Panc1 (cell line): ENCODE measurements around the gene ABHD18. TPM values are rescaled to one million over a fixed set of nuclear protein-coding genes. Genes with fewer than 3 reads are reported as not detected.
"Not testable (repeated sequence)": the region's sequence is repeated elsewhere in the genome, so short reads cannot be mapped to it uniquely, and the experiment has no call there.

Experiments
- ATAC-seq: fragments of 200-7000 bp; cut with Tn5 transposase; 2 replicates; pipeline ENCODE4 v1.9.1; 2020; ENCODE audit warnings: mild to moderate bottlenecking, moderate library complexity
- BruUV-seq: library from RNA; stranded (reverse); fragments of 400-500 nt; replicated peaks from 2 replicates; lab custom pipeline; 2021; lab: Mats Ljungman, UMichigan
- CTCF ChIA-PET: fragments of 300-600 bp; sonication (Branson Sonifier 250); formaldehyde crosslinking; loops from one replicate; lab custom pipeline; 2022; ENCODE audit warnings: antibody characterized with exemption; lab: Charles Lee
- POLR2A ChIA-PET: fragments of 300-600 bp; sonication (Branson Sonifier 250); formaldehyde crosslinking; loops from one replicate; lab custom pipeline; 2022; ENCODE audit warnings: antibody characterized with exemption; lab: Charles Lee
- DNase-seq: peaks from one replicate; pipeline ENCODE4 v3.0.0-alpha.2; 2010; ENCODE audit warnings: low read depth, low spot score
- H3K27ac ChIP-seq: 2 replicates; pipeline ENCODE4 v1.5.1; 2011; ENCODE audit warnings: mild to moderate bottlenecking, low read length, inconsistent platforms
- H3K27me3 ChIP-seq: fragments of 200-500 bp; sonication (Bioruptor generic); 2 replicates; pipeline ENCODE4 v1.6.0; 2014; ENCODE audit warnings: low read length, inconsistent platforms; ENCODE audit not compliant: control insufficient read depth, insufficient read depth
- H3K36me3 ChIP-seq: fragments of 200-500 bp; sonication (Bioruptor generic); 2 replicates; pipeline ENCODE4 v1.5.1; 2014; ENCODE audit warnings: inconsistent platforms, mild to moderate bottlenecking, low read length, moderate library complexity; ENCODE audit not compliant: control insufficient read depth, insufficient read depth
- H3K4me1 ChIP-seq: 2 replicates; pipeline ENCODE4 v1.5.1; 2011; ENCODE audit warnings: inconsistent platforms, mild to moderate bottlenecking, low read length, moderate library complexity; ENCODE audit not compliant: control insufficient read depth, insufficient read depth
- H3K4me3 ChIP-seq, 2 experiments: 2 replicates each; pipeline ENCODE4 v1.5.1; 2011 to 2012; ENCODE audit warnings: low read depth in 2 of 2, low read length in 2 of 2, mild to moderate bottlenecking in 2 of 2, inconsistent platforms in 1 of 2, moderate library complexity in 1 of 2
- H3K9me3 ChIP-seq: fragments of 200-500 bp; sonication (Bioruptor generic); 2 replicates; pipeline ENCODE4 v1.5.1; 2014; ENCODE audit warnings: low read depth, mild to moderate bottlenecking, inconsistent platforms, low read length, moderate library complexity; ENCODE audit not compliant: control insufficient read depth, insufficient read depth
- POLR2AphosphoS5 ChIP-seq: IDR thresholded peaks from 2 replicates; pipeline ENCODE4 v1.6.1; 2012; ENCODE audit warnings: mild to moderate bottlenecking, low read depth, low read length, moderate library complexity
- SIN3A ChIP-seq: IDR thresholded peaks from 2 replicates; pipeline ENCODE4 v1.6.1; 2012; ENCODE audit warnings: low read depth, mild to moderate bottlenecking, low read length, moderate library complexity, borderline replicate concordance; ENCODE audit not compliant: insufficient read depth
- TCF7L2 ChIP-seq: IDR thresholded peaks from 2 replicates; pipeline ENCODE4 v1.6.1; 2011; ENCODE audit warnings: mild to moderate bottlenecking, low read depth, low read length, inconsistent platforms
- in situ Hi-C: cut with HindIII; loops from 2 replicates; pipeline ENCODE4 v1.10.0; 2016; ENCODE audit warnings: low sequenced_read_pairs, low pct_unique_long_range_greater_than_20kb
- intact Hi-C: fragments of 100-400 bp; cut with micrococcal nuclease; formaldehyde crosslinking; loops from one replicate; pipeline ENCODE4 v1.10.0; 2022; ENCODE audit not compliant: unreplicated experiment
- total RNA-seq: library from RNA; stranded (reverse); gene quantifications from one replicate; pipeline ENCODE4 v1.2.1, GENCODE V29; 2021; ENCODE audit not compliant: unreplicated experiment
- TF ChIP-seq, protein P1 (sequence below): fragments of 450-650 bp; IDR thresholded peaks from 2 replicates; pipeline ENCODE4 v1.5.1; 2017; ENCODE audit warnings: mild to moderate bottlenecking
- TF ChIP-seq, protein P2 (sequence below), 2 experiments: IDR thresholded peaks; 2 replicates each; pipeline ENCODE4 v1.6.1; 2011 to 2012; ENCODE audit warnings: low read depth in 2 of 2, control low read depth in 1 of 2, low read length in 1 of 2, mild to moderate bottlenecking in 1 of 2, moderate library complexity in 1 of 2; ENCODE audit not compliant: insufficient read depth in 1 of 2

Gene ABHD18
- total RNA-seq, 1 experiment from 2014 or later: 7.4 TPM

DNA sequence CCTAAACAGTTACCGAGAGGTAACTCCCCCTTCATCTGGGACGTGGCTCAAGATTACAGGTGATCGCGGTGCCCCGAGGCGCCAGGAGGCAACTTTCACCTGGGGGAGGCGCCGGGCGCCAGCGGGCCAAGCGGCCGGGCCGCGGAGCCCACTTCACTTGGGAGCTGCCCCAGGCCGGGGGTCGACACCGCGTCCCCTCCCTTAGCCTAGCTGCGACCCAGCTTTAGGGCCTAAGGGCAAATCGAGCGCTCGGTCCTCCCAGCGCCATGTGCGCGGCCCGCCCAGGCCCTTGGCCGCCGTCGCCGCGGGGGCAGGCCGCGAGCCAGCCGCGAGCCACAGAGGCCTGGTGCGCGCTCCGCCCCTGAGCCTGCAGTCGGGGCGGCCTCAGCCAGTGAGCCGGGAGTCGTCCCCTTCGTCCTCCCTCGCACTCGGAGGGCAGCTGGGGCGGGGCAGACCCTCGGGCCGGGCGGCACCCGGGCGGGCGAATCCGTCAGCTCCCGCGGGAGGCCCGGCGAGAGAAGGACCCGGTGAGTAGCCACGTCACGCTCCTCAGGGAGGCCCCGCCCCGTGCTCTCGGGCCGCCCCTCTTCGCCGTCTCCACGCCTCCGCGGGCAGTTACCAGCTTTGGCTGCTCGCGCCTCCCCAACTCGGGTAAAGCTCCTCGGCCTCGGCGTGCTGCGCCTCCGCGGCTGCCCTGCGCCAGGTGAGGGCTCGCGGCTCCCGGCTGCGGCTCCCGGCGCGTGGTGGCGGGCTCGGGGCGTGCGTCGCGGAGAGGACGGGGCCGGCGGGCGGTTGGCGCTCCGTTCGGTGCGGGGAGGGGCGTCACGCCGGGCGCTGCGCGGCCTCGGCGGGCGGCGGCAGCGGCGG, 95.7 kb downstream of the ABHD18 start, which contains the start of gene LARP1B:
TSS of gene LARP1B (plus strand) at position 614 of the 867 bp plus-strand sequence. CDS start 13,640 bp downstream, outside the sequence.
- CTCF ChIA-PET: no interaction called here

DNA sequence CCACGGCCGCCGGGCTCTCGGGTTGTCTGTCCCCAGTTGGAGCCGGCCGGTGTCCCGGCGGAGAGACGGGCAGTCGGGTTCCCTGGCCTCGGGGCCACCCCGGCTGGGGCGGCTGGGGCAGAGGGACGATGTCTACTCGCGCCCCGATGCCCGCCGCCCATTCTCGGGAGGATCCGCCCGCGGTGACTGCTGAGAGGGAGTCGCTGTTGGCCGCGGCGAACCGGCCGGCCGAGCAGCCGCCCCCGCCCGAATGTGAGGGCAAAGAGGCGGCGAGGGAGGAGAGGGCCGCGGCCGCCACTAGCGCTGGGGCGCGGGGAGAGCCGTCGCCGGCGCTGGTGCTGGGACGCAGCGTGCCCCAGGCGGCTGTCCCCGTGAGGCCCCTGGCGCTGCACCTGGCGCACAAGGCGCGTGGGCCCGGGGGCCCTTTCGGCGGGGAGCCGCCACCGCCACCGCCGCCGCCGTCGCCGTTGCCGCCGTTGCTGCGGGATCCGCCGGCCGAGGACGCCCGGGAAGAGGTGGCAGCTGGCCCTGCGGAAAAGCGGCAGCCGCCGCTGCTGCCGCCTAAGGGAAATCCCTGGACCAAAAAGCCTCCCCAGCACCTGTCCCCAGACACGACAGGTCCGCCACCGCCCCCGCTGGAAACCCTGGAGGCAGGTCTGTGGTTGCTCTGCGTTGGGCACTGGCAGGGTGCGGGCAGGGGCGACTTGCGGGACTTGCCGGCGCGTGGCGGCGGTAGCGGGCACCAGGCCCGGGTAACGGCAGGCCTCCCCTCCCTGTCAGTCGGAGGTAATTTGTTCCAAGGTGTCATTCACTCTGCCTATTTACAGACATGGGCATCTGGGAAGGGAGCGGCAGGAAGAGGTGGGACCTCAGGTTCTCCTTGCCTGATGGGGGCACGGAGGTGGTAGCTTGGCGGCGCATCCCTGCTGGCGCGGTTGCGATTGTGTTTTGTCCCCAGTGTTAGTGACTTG, 96.6 kb downstream of the ABHD18 start:
- 0 out of 2 replicates have a peak, but pooled peaks have one; percentile 59 for TF ChIP-seq SIN3A
- TF ChIP-seq, protein P1, sequence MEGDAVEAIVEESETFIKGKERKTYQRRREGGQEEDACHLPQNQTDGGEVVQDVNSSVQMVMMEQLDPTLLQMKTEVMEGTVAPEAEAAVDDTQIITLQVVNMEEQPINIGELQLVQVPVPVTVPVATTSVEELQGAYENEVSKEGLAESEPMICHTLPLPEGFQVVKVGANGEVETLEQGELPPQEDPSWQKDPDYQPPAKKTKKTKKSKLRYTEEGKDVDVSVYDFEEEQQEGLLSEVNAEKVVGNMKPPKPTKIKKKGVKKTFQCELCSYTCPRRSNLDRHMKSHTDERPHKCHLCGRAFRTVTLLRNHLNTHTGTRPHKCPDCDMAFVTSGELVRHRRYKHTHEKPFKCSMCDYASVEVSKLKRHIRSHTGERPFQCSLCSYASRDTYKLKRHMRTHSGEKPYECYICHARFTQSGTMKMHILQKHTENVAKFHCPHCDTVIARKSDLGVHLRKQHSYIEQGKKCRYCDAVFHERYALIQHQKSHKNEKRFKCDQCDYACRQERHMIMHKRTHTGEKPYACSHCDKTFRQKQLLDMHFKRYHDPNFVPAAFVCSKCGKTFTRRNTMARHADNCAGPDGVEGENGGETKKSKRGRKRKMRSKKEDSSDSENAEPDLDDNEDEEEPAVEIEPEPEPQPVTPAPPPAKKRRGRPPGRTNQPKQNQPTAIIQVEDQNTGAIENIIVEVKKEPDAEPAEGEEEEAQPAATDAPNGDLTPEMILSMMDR: peak; percentile 33
- no peak for TF ChIP-seq TCF7L2
- no peak for TF ChIP-seq POLR2AphosphoS5
- in situ Hi-C loops (no loop called here), intact Hi-C loops (loop anchor here (5.0 kb wide), 1 partner anchor 100 kb away; no protein-coding TSS in a partner anchor)
- no TSS peak for BruUV-seq
- ChIA-PET POLR2A (interaction anchor here (0.6 to 0.9 kb wide), 3 partner anchors 16 to 130 kb away, joined by 3 to 19 read pairs (median 3); no protein-coding TSS in a partner anchor), CTCF (no interaction called here)
- peak; percentile 49 for ATAC-seq
- Histone ChIP-seq H3K36me3 (no peaks in the 10 kb centered on the region), H3K27me3 (no peaks in the 10 kb centered on the region), H3K4me1 (peaks cover 6% of the 10 kb centered on the region; the same call in 1 of the 2 replicates), H3K4me3 (peak overlapping the region; percentile 71 to 73), H3K9me3 (no peaks in the 10 kb centered on the region), H3K27ac (peak overlapping the region; percentile 66)
- no peak for DNase-seq

More for the DNA sequence above, 95.7 kb downstream of the ABHD18 start, which contains the start of gene LARP1B:
- H3K27ac ChIP-seq: peak within 1 kb of the TSS; percentile 84
- ATAC-seq: peak; percentile 95
- H3K4me1 ChIP-seq: peaks cover 6% of the 10 kb centered on the region; the same call in 1 of the 2 replicates
- in situ Hi-C loops: no loop called here
- no TSS peak for BruUV-seq
- no peak for DNase-seq
- intact Hi-C loops: loop anchor here (5.0 kb wide), 1 partner anchor 101 kb away; no protein-coding TSS in a partner anchor
- H3K4me3 ChIP-seq: peak within 1 kb of the TSS; percentile 71 to 73
- H3K36me3 ChIP-seq: no peaks in the 10 kb centered on the region
- TF ChIP-seq SIN3A: no peak
- peak; percentile 55 for TF ChIP-seq POLR2AphosphoS5
- TF ChIP-seq TCF7L2: no peak; the same call in 1 of the 2 replicates
- TF ChIP-seq, protein P1: no peak
- TF ChIP-seq, protein P2, sequence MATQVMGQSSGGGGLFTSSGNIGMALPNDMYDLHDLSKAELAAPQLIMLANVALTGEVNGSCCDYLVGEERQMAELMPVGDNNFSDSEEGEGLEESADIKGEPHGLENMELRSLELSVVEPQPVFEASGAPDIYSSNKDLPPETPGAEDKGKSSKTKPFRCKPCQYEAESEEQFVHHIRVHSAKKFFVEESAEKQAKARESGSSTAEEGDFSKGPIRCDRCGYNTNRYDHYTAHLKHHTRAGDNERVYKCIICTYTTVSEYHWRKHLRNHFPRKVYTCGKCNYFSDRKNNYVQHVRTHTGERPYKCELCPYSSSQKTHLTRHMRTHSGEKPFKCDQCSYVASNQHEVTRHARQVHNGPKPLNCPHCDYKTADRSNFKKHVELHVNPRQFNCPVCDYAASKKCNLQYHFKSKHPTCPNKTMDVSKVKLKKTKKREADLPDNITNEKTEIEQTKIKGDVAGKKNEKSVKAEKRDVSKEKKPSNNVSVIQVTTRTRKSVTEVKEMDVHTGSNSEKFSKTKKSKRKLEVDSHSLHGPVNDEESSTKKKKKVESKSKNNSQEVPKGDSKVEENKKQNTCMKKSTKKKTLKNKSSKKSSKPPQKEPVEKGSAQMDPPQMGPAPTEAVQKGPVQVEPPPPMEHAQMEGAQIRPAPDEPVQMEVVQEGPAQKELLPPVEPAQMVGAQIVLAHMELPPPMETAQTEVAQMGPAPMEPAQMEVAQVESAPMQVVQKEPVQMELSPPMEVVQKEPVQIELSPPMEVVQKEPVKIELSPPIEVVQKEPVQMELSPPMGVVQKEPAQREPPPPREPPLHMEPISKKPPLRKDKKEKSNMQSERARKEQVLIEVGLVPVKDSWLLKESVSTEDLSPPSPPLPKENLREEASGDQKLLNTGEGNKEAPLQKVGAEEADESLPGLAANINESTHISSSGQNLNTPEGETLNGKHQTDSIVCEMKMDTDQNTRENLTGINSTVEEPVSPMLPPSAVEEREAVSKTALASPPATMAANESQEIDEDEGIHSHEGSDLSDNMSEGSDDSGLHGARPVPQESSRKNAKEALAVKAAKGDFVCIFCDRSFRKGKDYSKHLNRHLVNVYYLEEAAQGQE (IDR thresholded peaks at IDR 0.05; ENCODE audit: insufficient read depth in 1 of 2, low read depth in 2 of 2, low read length in 1 of 2): no peak
- H3K27me3 ChIP-seq: no peaks in the 10 kb centered on the region
- no peaks in the 10 kb centered on the region for H3K9me3 ChIP-seq
- POLR2A ChIA-PET: interaction anchor here (0.6 to 0.9 kb wide), 4 partner anchors 15 to 131 kb away, joined by 3 read pairs; no protein-coding TSS in a partner anchor

DNA sequence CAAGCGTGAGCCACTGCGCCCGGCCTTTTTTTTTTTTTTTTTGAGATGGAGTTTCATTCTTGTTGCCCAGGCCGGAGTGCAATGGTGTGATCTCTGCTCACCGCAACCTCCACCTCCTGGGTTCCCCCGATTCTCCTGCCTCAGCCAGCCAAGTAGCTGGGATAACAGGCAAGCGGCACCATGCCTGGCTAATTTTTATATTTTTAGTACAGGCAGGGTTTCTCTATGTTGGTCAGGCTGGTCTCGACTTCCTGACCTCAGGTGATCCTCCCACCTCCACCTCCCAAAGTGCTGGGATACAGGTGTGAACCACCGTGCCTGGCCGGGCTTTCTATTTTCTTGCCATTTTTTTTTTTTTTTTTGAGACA, 101.2 kb downstream of the ABHD18 start:
- H3K4me3 ChIP-seq, POLR2A ChIA-PET, DNase-seq, intact Hi-C loops, H3K27me3 ChIP-seq, H3K27ac ChIP-seq, H3K9me3 ChIP-seq, BruUV-seq, CTCF ChIA-PET, in situ Hi-C loops, ATAC-seq, H3K36me3 ChIP-seq, H3K4me1 ChIP-seq: not testable (repeated sequence)
